Measurements from ENCODE around the gene MYL3.

DNA sequence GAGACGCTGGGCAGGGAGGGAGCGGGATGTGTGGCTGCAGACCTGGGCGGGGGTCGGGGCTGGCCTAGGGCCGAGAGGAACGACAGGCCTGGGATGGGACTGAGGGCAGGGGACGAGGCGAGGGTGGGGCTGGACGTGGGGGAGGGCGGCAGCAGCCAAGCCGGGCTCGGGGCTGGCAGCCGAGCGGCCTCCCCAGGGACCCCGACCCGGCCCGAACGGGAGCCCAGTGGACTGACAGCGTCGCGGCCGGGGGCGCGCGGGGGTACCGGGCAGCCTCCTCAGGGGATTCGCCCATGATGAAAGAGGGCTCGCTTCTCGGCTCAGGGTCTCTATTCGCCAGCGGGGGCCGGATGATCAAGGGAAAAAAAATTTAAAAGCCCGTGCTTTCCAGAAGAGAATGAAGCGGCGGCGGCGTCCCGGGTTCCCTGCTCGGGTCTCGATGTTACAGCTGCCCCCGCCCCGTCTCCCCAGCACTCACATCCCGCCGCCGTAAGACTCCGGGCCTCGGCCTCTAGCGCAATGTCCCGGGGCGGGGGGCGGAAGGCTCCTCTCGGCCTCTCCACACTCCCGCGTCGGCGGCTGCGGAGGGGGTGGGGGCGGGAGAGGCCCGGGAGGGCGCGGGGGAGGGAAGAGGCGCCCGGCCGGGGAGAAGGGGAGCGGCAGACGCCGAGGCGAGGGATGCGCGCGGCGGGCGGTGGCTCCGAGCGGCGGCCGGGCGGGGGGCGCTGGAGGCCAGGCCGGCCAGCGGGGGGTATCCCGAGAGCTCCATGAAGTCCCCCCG is 18.5 kb upstream of the MYL3 start:
- no peak for TF ChIP-seq CTCF (IDR thresholded peaks at IDR 0.05)
- TF ChIP-seq POLR2AphosphoS5 (IDR thresholded peaks at IDR 0.05) = no peak
- no peak for TF ChIP-seq POLR2A (IDR thresholded peaks at IDR 0.05)

All from breast epithelium (tissue), 3 donors.